HG03571 (cell line): ENCODE measurements around the gene PRR7.
"Not testable (repeated sequence)": the region's sequence is repeated elsewhere in the genome, so short reads cannot be mapped to it uniquely, and the experiment has no call there.

ENCODE experiments used
- ATAC-seq: cut with Tn5 transposase; IDR thresholded peaks from one replicate; pipeline ENCODE4 v1.9.1; 2021; ENCODE audit not compliant: unreplicated experiment

The PRR7 gene

GRCh38 chr5:177446200-177447065, at the start of gene PRR7:
TSS of gene PRR7 (plus strand) at chr5:177446814. CDS start at chr5:177455068, 8,254 bp downstream.
- ATAC-seq, result peak; percentile 48

GRCh38 chr5:177397875-177398390, 48.7 kb upstream of the PRR7 start:
- no peak for ATAC-seq

GRCh38 chr5:177399997-177400868, 46.4 kb upstream of the PRR7 start, which contains the start of gene PFN3:
TSS of gene PFN3 (minus strand) at chr5:177400661. CDS start at chr5:177400576, 85 bp downstream.
- ATAC-seq, result no peak

GRCh38 chr5:177402271-177403043, 44.2 kb upstream of the PRR7 start:
- no peak for ATAC-seq

- peak; percentile 20 for ATAC-seq
Measured at GRCh38 chr5:177403102-177403791, 43.4 kb upstream of the PRR7 start.

GRCh38 chr5:177403792-177404640, 42.6 kb upstream of the PRR7 start:
- ATAC-seq, result peak; percentile 76

- ATAC-seq, result no peak
Measured at GRCh38 chr5:177404641-177405179, 41.9 kb upstream of the PRR7 start.

- ATAC-seq, result no peak
Measured at GRCh38 chr5:177405312-177405711, 41.3 kb upstream of the PRR7 start.

GRCh38 chr5:177405805-177406204, 40.8 kb upstream of the PRR7 start:
- no peak for ATAC-seq

GRCh38 chr5:177409043-177409801, 37.4 kb upstream of the PRR7 start, which contains the start of gene F12:
TSS of gene F12 (minus strand) at chr5:177409564. CDS start at chr5:177409527, 37 bp downstream.
- no peak for ATAC-seq

- ATAC-seq, result no peak
Measured at GRCh38 chr5:177410575-177410974, 36.0 kb upstream of the PRR7 start.

- no peak for ATAC-seq
Measured at GRCh38 chr5:177412603-177413233, 33.9 kb upstream of the PRR7 start.

- ATAC-seq, result no peak
Measured at GRCh38 chr5:177414481-177414880, 32.1 kb upstream of the PRR7 start.

- ATAC-seq, result not testable (repeated sequence)
Measured at GRCh38 chr5:177417081-177417480, 29.5 kb upstream of the PRR7 start.

GRCh38 chr5:177419046-177419445, 27.6 kb upstream of the PRR7 start:
- no peak for ATAC-seq

GRCh38 chr5:177420472-177420871, 26.1 kb upstream of the PRR7 start:
- ATAC-seq, result not testable (repeated sequence)

- no peak for ATAC-seq
Measured at GRCh38 chr5:177421062-177421798, 25.4 kb upstream of the PRR7 start.
